ENCODE results near the gene DNAJC13. TPM values are rescaled to one million over a fixed set of nuclear protein-coding genes. Genes with fewer than 3 reads are reported as not detected.

The DNAJC13 gene
- total and polyA plus RNA-seq, 2 donors from 2014 or later, result 11.5 to 43.1 TPM

GRCh38 chr3:132550579-132551305 lies 133.4 kb downstream of the DNAJC13 start:
- Histone ChIP-seq H3K4me1 (ENCODE audit: control insufficient read depth in 2 of 3, insufficient read depth in 2 of 3, low read depth in 1 of 3, low read length in 3 of 3) (peaks cover 0 to 9% (median 7%) of the 10 kb centered on the region in 3 donors), H3K36me3 (ENCODE audit: control insufficient read depth in 2 of 3, insufficient read depth in 3 of 3, low read length in 3 of 3) (no peaks in the 10 kb centered on the region), H3K27ac (ENCODE audit: low read depth in 2 of 2, low read length in 2 of 2) (no peak overlapping the region), H3K4me3 (ENCODE audit: low read length in 3 of 3) (no peak overlapping the region), H3K9ac (ENCODE audit: low read length in 3 of 3) (no peak overlapping the region), H3K27me3 (ENCODE audit: control insufficient read depth, insufficient read depth, low read length) (no peaks in the 10 kb centered on the region), H3K9me3 (ENCODE audit: control insufficient read depth in 2 of 3, insufficient read depth in 1 of 3, low read length in 3 of 3) (no peaks in the 10 kb centered on the region)
- intact Hi-C loops (cut with DNase I), result no loop called here
- FAIRE-seq (no peak), DNase-seq (no peak)
- no peak for TF ChIP-seq CTCF (IDR thresholded peaks at IDR 0.05; ENCODE audit: borderline replicate concordance, extremely low read depth, insufficient read depth)

GRCh38 chr3:132553826-132554225 lies 136.5 kb downstream of the DNAJC13 start:
- Histone ChIP-seq H3K4me1 (ENCODE audit: control insufficient read depth in 2 of 3, insufficient read depth in 2 of 3, low read depth in 1 of 3, low read length in 3 of 3) (peaks cover 0 to 11% (median 7%) of the 10 kb centered on the region in 3 donors), H3K27me3 (ENCODE audit: control insufficient read depth, insufficient read depth, low read length) (no peaks in the 10 kb centered on the region), H3K4me3 (ENCODE audit: low read length in 3 of 3) (no peak overlapping the region), H3K9ac (ENCODE audit: low read length in 3 of 3) (no peak overlapping the region), H3K36me3 (ENCODE audit: control insufficient read depth in 2 of 3, insufficient read depth in 3 of 3, low read length in 3 of 3) (peaks cover 0 to 7% (median 4%) of the 10 kb centered on the region in 3 donors), H3K9me3 (ENCODE audit: control insufficient read depth in 2 of 3, insufficient read depth in 1 of 3, low read length in 3 of 3) (no peaks in the 10 kb centered on the region), H3K27ac (ENCODE audit: low read depth in 2 of 2, low read length in 2 of 2) (no peak overlapping the region)
- DNase-seq (no peak), FAIRE-seq (no peak)
- intact Hi-C loops (cut with DNase I), result no loop called here
- no peak for TF ChIP-seq CTCF (IDR thresholded peaks at IDR 0.05; ENCODE audit: borderline replicate concordance, extremely low read depth, insufficient read depth)

- FAIRE-seq, result no peak
- no peak for TF ChIP-seq CTCF (IDR thresholded peaks at IDR 0.05; ENCODE audit: borderline replicate concordance, extremely low read depth, insufficient read depth)
Observed at GRCh38 chr3:132554437-132554836, 137.1 kb downstream of the DNAJC13 start.

More at GRCh38 chr3:132554437-132554836, 137.1 kb downstream of the DNAJC13 start:
- Histone ChIP-seq H3K27me3 (ENCODE audit: control insufficient read depth, insufficient read depth, low read length) (no peaks in the 10 kb centered on the region), H3K27ac (ENCODE audit: low read depth in 2 of 2, low read length in 2 of 2) (no peak overlapping the region), H3K9me3 (ENCODE audit: control insufficient read depth in 2 of 3, insufficient read depth in 1 of 3, low read length in 3 of 3) (no peaks in the 10 kb centered on the region), H3K4me3 (ENCODE audit: low read length in 3 of 3) (no peak overlapping the region), H3K36me3 (ENCODE audit: control insufficient read depth in 2 of 3, insufficient read depth in 3 of 3, low read length in 3 of 3) (peaks cover 0 to 11% (median 7%) of the 10 kb centered on the region in 3 donors), H3K9ac (ENCODE audit: low read length in 3 of 3) (no peak overlapping the region), H3K4me1 (ENCODE audit: control insufficient read depth in 2 of 3, insufficient read depth in 2 of 3, low read depth in 1 of 3, low read length in 3 of 3) (peaks cover 0 to 9% (median 7%) of the 10 kb centered on the region in 3 donors)
- DNase-seq, result no peak
- intact Hi-C loops (cut with DNase I), result no loop called here

Data from kidney (tissue), 14 donors.